GM10248 (cell line): Measurements from ENCODE around the gene ZNF845.
"Not testable (repeated sequence)": the region's sequence is repeated elsewhere in the genome, so short reads cannot be mapped to it uniquely, and the experiment has no call there.

Experiments used
- CTCF ChIA-PET: fragments of 300-600 bp; sonication (Branson Sonifier 250); formaldehyde crosslinking; extraction: SDS; loops from one replicate; lab custom pipeline; 2021; ENCODE audit warnings: antibody characterized with exemption; lab: Yijun Ruan, JAX
- POLR2A ChIA-PET: fragments of 350-650 bp; sonication (Branson Sonifier 250); formaldehyde crosslinking; extraction: SDS; loops from one replicate; lab custom pipeline; 2020; ENCODE audit warnings: antibody characterized with exemption; lab: Yijun Ruan, JAX
- DNase-seq: peaks from one replicate; pipeline ENCODE4 v3.0.0; 2012; ENCODE audit errors: extremely low spot score
- CTCF ChIP-seq: IDR thresholded peaks from 2 replicates; pipeline ENCODE4 v1.5.1; 2012; ENCODE audit warnings: mild to moderate bottlenecking, low read depth; ENCODE audit errors: extremely low read depth, missing control alignments, control extremely low read depth

ZNF845 gene

GRCh38 chr19:53311044-53311443 lies 22.5 kb upstream of the ZNF845 start:
- no peak for TF ChIP-seq CTCF
- POLR2A ChIA-PET = no interaction called here
- DNase-seq = no peak
- CTCF ChIA-PET = no interaction called here

GRCh38 chr19:53311897-53312296 lies 21.7 kb upstream of the ZNF845 start:
- POLR2A ChIA-PET = no interaction called here
- DNase-seq = no peak
- CTCF ChIA-PET = no interaction called here
- no peak for TF ChIP-seq CTCF

- no peak for DNase-seq
- CTCF ChIA-PET = no interaction called here
Measured at GRCh38 chr19:53328967-53329366, 4.6 kb upstream of the ZNF845 start.

GRCh38 chr19:53332484-53332883 lies 1.1 kb upstream of the ZNF845 start:
- TF ChIP-seq CTCF = no peak
- POLR2A ChIA-PET = no interaction called here
- CTCF ChIA-PET = no interaction called here
- DNase-seq = no peak

More at GRCh38 chr19:53328967-53329366, 4.6 kb upstream of the ZNF845 start:
- no peak for TF ChIP-seq CTCF
- POLR2A ChIA-PET = no interaction called here

- TF ChIP-seq CTCF = no peak
- ChIA-PET POLR2A (interaction anchor here (0.5 kb wide), 1 partner anchor 529 kb away, joined by 4 read pairs; no protein-coding TSS in a partner anchor), CTCF (no interaction called here)
- DNase-seq = no peak
Measured at GRCh38 chr19:53333066-53333462, 485 bp upstream of the ZNF845 start.

GRCh38 chr19:53344403-53344802 lies 10.9 kb downstream of the ZNF845 start:
- CTCF ChIA-PET, DNase-seq, POLR2A ChIA-PET: not testable (repeated sequence)

- ChIA-PET CTCF (no interaction called here), POLR2A (no interaction called here)
- no peak for DNase-seq
- no peak for TF ChIP-seq CTCF
Measured at GRCh38 chr19:53355739-53356138, 22.2 kb downstream of the ZNF845 start.
